SK-N-SH treated with all-trans-retinoic acid at 6 μM for 48 hours (cell line): ENCODE data around the gene ARMH3.
A peak's percentile ranks its signal among the peaks of the same experiment; 100 is the strongest.

Experiments used
- ATAC-seq: fragments of 200-7000 bp; cut with Tn5 transposase; 3 replicates; pipeline ENCODE4 v1.9.1; 2020; ENCODE audit warnings: mild to moderate bottlenecking, moderate library complexity
- ARNTL ChIP-seq: fragments of 450-650 bp; formaldehyde crosslinking; IDR thresholded peaks from 2 replicates; pipeline ENCODE4 v1.5.0; 2020; ENCODE audit warnings: low read depth, mild to moderate bottlenecking, moderate library complexity, borderline replicate concordance
- BACH2 ChIP-seq: fragments of 250-450 bp; sonication (Bioruptor Pico); IDR thresholded peaks from 2 replicates; pipeline ENCODE4 v1.9.0; 2021; ENCODE audit warnings: mild to moderate bottlenecking, borderline replicate concordance
- CSDC2 ChIP-seq: fragments of 250-450 bp; sonication (Bioruptor Pico); IDR thresholded peaks from 2 replicates; pipeline ENCODE4 v1.5.0; 2020; ENCODE audit warnings: mild to moderate bottlenecking, moderate library complexity
- ESRRG ChIP-seq: fragments of 250-450 bp; sonication (Bioruptor Pico); IDR thresholded peaks from 2 replicates; pipeline ENCODE4 v1.6.1; 2021; ENCODE audit warnings: mild to moderate bottlenecking
- GLIS3 ChIP-seq: fragments of 250-450 bp; sonication (Bioruptor Pico); IDR thresholded peaks from 2 replicates; pipeline ENCODE4 v1.5.0; 2020; ENCODE audit warnings: mild to moderate bottlenecking, moderate library complexity
- ISL1 ChIP-seq: fragments of 250-450 bp; sonication (Bioruptor Pico); IDR thresholded peaks from 2 replicates; pipeline ENCODE4 v2.1.2; 2022; ENCODE audit warnings: mild to moderate bottlenecking, moderate library complexity
- OSR1 ChIP-seq: fragments of 250-450 bp; sonication (Bioruptor Pico); IDR thresholded peaks from 2 replicates; pipeline ENCODE4 v1.8.0; 2022; ENCODE audit warnings: moderate library complexity, mild to moderate bottlenecking, inconsistent platforms
- PPARA ChIP-seq: fragments of 250-450 bp; sonication (Bioruptor Pico); IDR thresholded peaks from 2 replicates; pipeline ENCODE4 v1.5.0; 2020; ENCODE audit warnings: mild to moderate bottlenecking, borderline replicate concordance
- RARB ChIP-seq: fragments of 250-450 bp; sonication (Bioruptor Pico); IDR thresholded peaks from 2 replicates; pipeline ENCODE4 v1.8.0; 2021; ENCODE audit warnings: mild to moderate bottlenecking, moderate library complexity
- SNAI2 ChIP-seq: fragments of 250-450 bp; sonication (Bioruptor Pico); IDR thresholded peaks from 2 replicates; pipeline ENCODE4 v1.5.0; 2020; ENCODE audit warnings: mild to moderate bottlenecking, moderate library complexity
- TCF4 ChIP-seq: fragments of 250-450 bp; sonication (Bioruptor Pico); IDR thresholded peaks from 2 replicates; pipeline ENCODE4 v1.8.0; 2021; ENCODE audit warnings: mild to moderate bottlenecking, moderate library complexity, borderline replicate concordance
- TOX ChIP-seq: fragments of 250-450 bp; sonication (Bioruptor Pico); IDR thresholded peaks from 2 replicates; pipeline ENCODE4 v1.8.0; 2021; ENCODE audit warnings: mild to moderate bottlenecking, moderate library complexity, borderline replicate concordance
- ZC3H10 ChIP-seq: fragments of 250-450 bp; sonication (Bioruptor Pico); IDR thresholded peaks from 2 replicates; pipeline ENCODE4 v1.5.1; 2021; ENCODE audit warnings: mild to moderate bottlenecking, moderate library complexity
- ZFP3 ChIP-seq: fragments of 250-450 bp; sonication (Bioruptor Pico); IDR thresholded peaks from 2 replicates; pipeline ENCODE4 v1.5.0; 2020; ENCODE audit warnings: mild to moderate bottlenecking, moderate library complexity
- ZFP30 ChIP-seq: fragments of 450-650 bp; formaldehyde crosslinking; IDR thresholded peaks from 2 replicates; pipeline ENCODE4 v1.5.0; 2022; ENCODE audit warnings: mild to moderate bottlenecking, moderate library complexity
- ZNF565 ChIP-seq: fragments of 450-650 bp; formaldehyde crosslinking; conservative IDR thresholded peaks from 2 replicates; pipeline ENCODE4 v1.5.0; 2020; ENCODE audit warnings: low read depth, mild to moderate bottlenecking, moderate library complexity
- ZNF70 ChIP-seq: fragments of 450-650 bp; formaldehyde crosslinking; IDR thresholded peaks from 2 replicates; pipeline ENCODE4 v1.5.0; 2020; ENCODE audit warnings: mild to moderate bottlenecking, moderate library complexity
- ZNF8 ChIP-seq: fragments of 450-650 bp; formaldehyde crosslinking; IDR thresholded peaks from 2 replicates; pipeline ENCODE4 v1.5.0; 2020; ENCODE audit warnings: mild to moderate bottlenecking, moderate library complexity
- TF ChIP-seq, protein P1 (sequence below): fragments of 250-450 bp; sonication (Bioruptor Pico); IDR thresholded peaks from 2 replicates; pipeline ENCODE4 v1.8.0; 2021; ENCODE audit warnings: low read depth, mild to moderate bottlenecking, moderate library complexity, borderline replicate concordance
- TF ChIP-seq, protein P2 (sequence below): fragments of 250-450 bp; sonication (Bioruptor Pico); IDR thresholded peaks from 2 replicates; pipeline ENCODE4 v1.8.0; 2020; ENCODE audit warnings: mild to moderate bottlenecking, moderate library complexity, borderline replicate concordance
- TF ChIP-seq, protein P3 (sequence below): fragments of 250-450 bp; sonication (Bioruptor Pico); IDR thresholded peaks from 2 replicates; pipeline ENCODE4 v1.5.0; 2020; ENCODE audit warnings: mild to moderate bottlenecking, moderate library complexity

Gene ARMH3

DNA sequence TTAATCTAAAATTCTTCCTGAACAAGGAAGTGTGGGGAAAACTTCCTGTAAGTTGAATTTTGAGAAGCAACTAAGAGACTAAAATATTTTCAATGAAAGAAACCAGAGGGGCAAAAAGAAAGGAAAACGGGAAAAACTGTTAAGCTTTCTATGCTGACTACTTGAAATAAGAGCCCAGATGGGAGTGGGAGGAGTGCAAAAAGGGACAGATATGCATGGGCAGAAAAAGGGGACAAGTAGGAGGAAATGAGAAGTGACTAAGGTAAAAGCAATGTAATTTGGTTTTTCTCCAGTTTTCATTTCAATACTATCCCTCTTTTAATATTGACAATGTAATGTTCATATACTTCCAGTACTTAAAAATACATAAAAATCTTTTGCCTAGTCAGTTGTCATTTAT, 248.8 kb downstream of the ARMH3 start:
- TF ChIP-seq, protein P1, sequence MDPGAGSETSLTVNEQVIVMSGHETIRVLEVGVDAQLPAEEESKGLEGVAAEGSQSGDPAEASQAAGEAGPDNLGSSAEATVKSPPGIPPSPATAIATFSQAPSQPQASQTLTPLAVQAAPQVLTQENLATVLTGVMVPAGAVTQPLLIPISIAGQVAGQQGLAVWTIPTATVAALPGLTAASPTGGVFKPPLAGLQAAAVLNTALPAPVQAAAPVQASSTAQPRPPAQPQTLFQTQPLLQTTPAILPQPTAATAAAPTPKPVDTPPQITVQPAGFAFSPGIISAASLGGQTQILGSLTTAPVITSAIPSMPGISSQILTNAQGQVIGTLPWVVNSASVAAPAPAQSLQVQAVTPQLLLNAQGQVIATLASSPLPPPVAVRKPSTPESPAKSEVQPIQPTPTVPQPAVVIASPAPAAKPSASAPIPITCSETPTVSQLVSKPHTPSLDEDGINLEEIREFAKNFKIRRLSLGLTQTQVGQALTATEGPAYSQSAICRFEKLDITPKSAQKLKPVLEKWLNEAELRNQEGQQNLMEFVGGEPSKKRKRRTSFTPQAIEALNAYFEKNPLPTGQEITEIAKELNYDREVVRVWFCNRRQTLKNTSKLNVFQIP (CRISPR knock-in tag): no peak
- TF ChIP-seq RARB (CRISPR knock-in tag) (no peak), ZNF70 (CRISPR knock-in tag) (no peak), ZFP3 (CRISPR knock-in tag) (no peak), ARNTL (CRISPR knock-in tag) (no peak), ISL1 (CRISPR knock-in tag) (no peak), PPARA (CRISPR knock-in tag) (no peak), TCF4 (no peak), ZNF8 (CRISPR knock-in tag) (no peak), CSDC2 (CRISPR knock-in tag) (no peak), ZNF565 (CRISPR knock-in tag) (no peak), SNAI2 (CRISPR knock-in tag) (no peak), ZC3H10 (CRISPR knock-in tag) (no peak), TOX (CRISPR knock-in tag) (no peak), GLIS3 (CRISPR knock-in tag) (no peak), BACH2 (no peak), ZFP30 (CRISPR knock-in tag) (no peak), OSR1 (CRISPR knock-in tag) (no peak)
- TF ChIP-seq, protein P2, sequence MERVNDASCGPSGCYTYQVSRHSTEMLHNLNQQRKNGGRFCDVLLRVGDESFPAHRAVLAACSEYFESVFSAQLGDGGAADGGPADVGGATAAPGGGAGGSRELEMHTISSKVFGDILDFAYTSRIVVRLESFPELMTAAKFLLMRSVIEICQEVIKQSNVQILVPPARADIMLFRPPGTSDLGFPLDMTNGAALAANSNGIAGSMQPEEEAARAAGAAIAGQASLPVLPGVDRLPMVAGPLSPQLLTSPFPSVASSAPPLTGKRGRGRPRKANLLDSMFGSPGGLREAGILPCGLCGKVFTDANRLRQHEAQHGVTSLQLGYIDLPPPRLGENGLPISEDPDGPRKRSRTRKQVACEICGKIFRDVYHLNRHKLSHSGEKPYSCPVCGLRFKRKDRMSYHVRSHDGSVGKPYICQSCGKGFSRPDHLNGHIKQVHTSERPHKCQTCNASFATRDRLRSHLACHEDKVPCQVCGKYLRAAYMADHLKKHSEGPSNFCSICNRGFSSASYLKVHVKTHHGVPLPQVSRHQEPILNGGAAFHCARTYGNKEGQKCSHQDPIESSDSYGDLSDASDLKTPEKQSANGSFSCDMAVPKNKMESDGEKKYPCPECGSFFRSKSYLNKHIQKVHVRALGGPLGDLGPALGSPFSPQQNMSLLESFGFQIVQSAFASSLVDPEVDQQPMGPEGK: no peak
- TF ChIP-seq, all 23 proteins: peak for 0
- ATAC-seq: no peak

DNA sequence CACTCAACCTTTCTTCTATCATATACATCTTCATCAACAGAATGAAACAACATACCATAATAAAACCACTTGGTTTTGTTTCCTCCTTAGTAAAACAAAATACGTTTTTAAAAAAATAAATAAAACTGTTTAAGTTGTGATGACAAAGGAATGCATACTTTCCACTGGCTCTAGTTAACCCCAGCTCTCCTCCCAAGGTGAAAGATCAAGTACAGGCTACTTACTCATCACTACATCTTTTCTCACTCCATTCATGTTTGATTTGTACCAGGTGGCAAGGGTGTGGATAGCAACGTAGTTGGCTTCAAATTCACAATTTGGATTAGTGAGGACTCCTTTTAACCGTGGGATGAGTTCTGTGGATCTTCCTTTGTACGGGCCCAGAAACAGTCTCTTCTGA, 252.5 kb downstream of the ARMH3 start:
- TF ChIP-seq ZNF565 (CRISPR knock-in tag) (no peak), CSDC2 (CRISPR knock-in tag) (no peak), ZC3H10 (CRISPR knock-in tag) (no peak), SNAI2 (CRISPR knock-in tag) (no peak), ZNF70 (CRISPR knock-in tag) (no peak), ZNF8 (CRISPR knock-in tag) (no peak), BACH2 (no peak), OSR1 (CRISPR knock-in tag) (no peak)
- TF ChIP-seq, all 23 proteins: peak for 0
- ATAC-seq: no peak

DNA sequence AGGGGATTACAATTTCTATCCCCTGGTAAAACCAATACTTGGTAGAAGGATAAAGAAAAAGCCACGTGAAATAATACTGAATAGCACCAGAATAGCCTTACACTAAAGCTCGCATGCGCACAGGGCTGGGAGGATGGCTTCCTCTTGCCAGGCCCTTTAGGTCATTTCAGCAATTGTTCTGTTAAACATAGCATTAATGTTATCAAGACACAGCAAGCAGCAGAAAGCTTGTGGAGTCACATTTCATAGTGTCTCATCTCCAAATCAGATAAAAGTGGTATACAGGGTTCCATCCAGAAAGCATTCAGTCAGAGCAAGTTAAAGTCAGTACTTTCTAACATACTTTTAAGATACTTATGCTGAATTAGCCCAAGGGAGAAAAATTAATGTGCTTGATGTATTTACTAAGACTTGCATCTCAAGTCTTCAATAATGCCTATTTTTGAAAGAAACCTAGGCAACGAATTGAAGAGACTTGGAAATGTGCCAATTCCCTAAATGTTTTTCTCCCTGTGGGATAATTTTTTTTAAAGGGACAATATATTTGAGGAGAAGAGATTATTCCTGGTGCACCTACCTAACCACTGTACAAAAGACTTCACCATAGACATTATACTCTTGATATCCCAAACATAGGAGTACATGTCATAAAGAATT, 258.4 kb downstream of the ARMH3 start:
- TF ChIP-seq ESRRG (CRISPR knock-in tag) (no peak), OSR1 (CRISPR knock-in tag) (no peak), CSDC2 (CRISPR knock-in tag) (no peak), ZFP30 (CRISPR knock-in tag) (no peak), ZFP3 (CRISPR knock-in tag) (no peak), ISL1 (CRISPR knock-in tag) (no peak), ZNF8 (CRISPR knock-in tag) (no peak), SNAI2 (CRISPR knock-in tag) (no peak), BACH2 (no peak), TOX (CRISPR knock-in tag) (no peak), ZNF565 (CRISPR knock-in tag) (no peak), ZNF70 (CRISPR knock-in tag) (no peak)
- TF ChIP-seq, protein P3, sequence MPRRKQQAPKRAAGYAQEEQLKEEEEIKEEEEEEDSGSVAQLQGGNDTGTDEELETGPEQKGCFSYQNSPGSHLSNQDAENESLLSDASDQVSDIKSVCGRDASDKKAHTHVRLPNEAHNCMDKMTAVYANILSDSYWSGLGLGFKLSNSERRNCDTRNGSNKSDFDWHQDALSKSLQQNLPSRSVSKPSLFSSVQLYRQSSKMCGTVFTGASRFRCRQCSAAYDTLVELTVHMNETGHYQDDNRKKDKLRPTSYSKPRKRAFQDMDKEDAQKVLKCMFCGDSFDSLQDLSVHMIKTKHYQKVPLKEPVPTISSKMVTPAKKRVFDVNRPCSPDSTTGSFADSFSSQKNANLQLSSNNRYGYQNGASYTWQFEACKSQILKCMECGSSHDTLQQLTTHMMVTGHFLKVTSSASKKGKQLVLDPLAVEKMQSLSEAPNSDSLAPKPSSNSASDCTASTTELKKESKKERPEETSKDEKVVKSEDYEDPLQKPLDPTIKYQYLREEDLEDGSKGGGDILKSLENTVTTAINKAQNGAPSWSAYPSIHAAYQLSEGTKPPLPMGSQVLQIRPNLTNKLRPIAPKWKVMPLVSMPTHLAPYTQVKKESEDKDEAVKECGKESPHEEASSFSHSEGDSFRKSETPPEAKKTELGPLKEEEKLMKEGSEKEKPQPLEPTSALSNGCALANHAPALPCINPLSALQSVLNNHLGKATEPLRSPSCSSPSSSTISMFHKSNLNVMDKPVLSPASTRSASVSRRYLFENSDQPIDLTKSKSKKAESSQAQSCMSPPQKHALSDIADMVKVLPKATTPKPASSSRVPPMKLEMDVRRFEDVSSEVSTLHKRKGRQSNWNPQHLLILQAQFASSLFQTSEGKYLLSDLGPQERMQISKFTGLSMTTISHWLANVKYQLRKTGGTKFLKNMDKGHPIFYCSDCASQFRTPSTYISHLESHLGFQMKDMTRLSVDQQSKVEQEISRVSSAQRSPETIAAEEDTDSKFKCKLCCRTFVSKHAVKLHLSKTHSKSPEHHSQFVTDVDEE: no peak
- TF ChIP-seq, protein P2: no peak
- TF ChIP-seq, protein P1 (CRISPR knock-in tag): no peak
- TF ChIP-seq, all 23 proteins: peak for 0
- ATAC-seq: peak; percentile 71
